Measurements from ENCODE around the gene ABCA1.

DNA sequence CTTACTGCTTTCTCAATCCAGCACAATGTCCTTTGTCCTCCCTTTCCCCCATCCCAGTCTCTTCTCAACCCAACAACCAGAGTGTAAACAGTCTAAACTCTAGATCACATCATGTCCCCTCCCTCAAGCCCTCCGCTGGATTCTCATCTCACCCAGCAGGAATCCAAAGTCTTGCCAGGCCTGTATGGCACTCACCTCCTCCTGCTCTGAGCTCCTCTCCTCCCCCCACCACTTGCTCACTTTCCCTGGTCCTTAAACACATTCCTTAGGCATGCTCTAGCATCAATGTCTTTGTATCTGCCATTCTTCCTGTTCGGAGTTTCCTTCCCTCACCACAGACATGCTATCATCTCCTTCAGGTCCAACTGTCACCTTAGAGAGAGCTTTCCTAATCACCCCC is 85.3 kb downstream of the ABCA1 start:
- no peak for TF ChIP-seq CTCF (conservative IDR thresholded peaks at IDR 0.05 in 1 of 2, IDR thresholded peaks at IDR 0.05 in 1 of 2; ENCODE audit: low read depth in 1 of 2, low read length in 2 of 2)
- TF ChIP-seq EZH2 (IDR thresholded peaks at IDR 0.05; ENCODE audit: low read length, missing control alignments), result no peak

All from fibroblast of lung (primary cell).